Caco-2 (cell line): ENCODE measurements around the gene NBAS. TPM values are rescaled to one million over a fixed set of nuclear protein-coding genes. Genes with fewer than 3 reads are reported as not detected.
"Not testable (repeated sequence)": the region's sequence is repeated elsewhere in the genome, so short reads cannot be mapped to it uniquely, and the experiment has no call there.

Experiments
- BruUV-seq: library from RNA; stranded (reverse); fragments of 400-500 nt; replicated peaks from 2 replicates; lab custom pipeline; 2021; lab: Mats Ljungman, UMichigan
- CTCF ChIA-PET: fragments of 300-600 bp; sonication (Branson Sonifier 250); formaldehyde crosslinking; loops from one replicate; lab custom pipeline; 2022; ENCODE audit warnings: antibody characterized with exemption; lab: Charles Lee
- POLR2A ChIA-PET: fragments of 300-600 bp; sonication (Branson Sonifier 250); formaldehyde crosslinking; loops from one replicate; lab custom pipeline; 2022; ENCODE audit warnings: antibody characterized with exemption; lab: Charles Lee
- DNase-seq, 2 experiments: peaks; one replicate each; pipeline versions ENCODE4 v3.0.0 to v3.0.0-alpha.2; 2020 to 2022
- H3K27me3 ChIP-seq: replicated peaks from 2 replicates; pipeline ENCODE4 v1.6.0; 2011; ENCODE audit warnings: low read length; ENCODE audit not compliant: control insufficient read depth, insufficient read depth
- H3K36me3 ChIP-seq: 2 replicates; pipeline ENCODE4 v1.5.1; 2011; ENCODE audit warnings: low read length; ENCODE audit not compliant: control insufficient read depth, insufficient read depth
- H3K4me1 ChIP-seq: fragments of 250-450 bp; sonication (Bioruptor Pico); 2 replicates; pipeline ENCODE4 v1.5.1; 2020; ENCODE audit warnings: mild to moderate bottlenecking
- H3K4me3 ChIP-seq: 2 replicates; pipeline ENCODE4 v1.5.1; 2011; ENCODE audit warnings: low read depth, mild to moderate bottlenecking, control low read depth, low read length
- H3K9me3 ChIP-seq: fragments of 250-450 bp; sonication (Bioruptor Pico); 2 replicates; pipeline ENCODE4 v1.5.1; 2020; ENCODE audit warnings: mild to moderate bottlenecking, moderate library complexity
- H3K27ac Mint-ChIP-seq: one replicate; pipeline ENCODE4 v1.8.0; 2022; ENCODE audit warnings: mixed read lengths; ENCODE audit not compliant: unreplicated experiment
- H3K27me3 Mint-ChIP-seq: one replicate; pipeline ENCODE4 v1.8.0; 2022; ENCODE audit warnings: mixed read lengths; ENCODE audit not compliant: insufficient read depth, unreplicated experiment
- H3K36me3 Mint-ChIP-seq: one replicate; pipeline ENCODE4 v1.8.0; 2022; ENCODE audit warnings: mild to moderate bottlenecking, mixed read lengths; ENCODE audit not compliant: insufficient read depth, unreplicated experiment
- H3K4me1 Mint-ChIP-seq: one replicate; pipeline ENCODE4 v1.8.0; 2022; ENCODE audit warnings: low read depth, mixed read lengths; ENCODE audit not compliant: unreplicated experiment
- H3K4me3 Mint-ChIP-seq: one replicate; pipeline ENCODE4 v1.8.0; 2022; ENCODE audit warnings: mild to moderate bottlenecking, moderate library complexity, mixed read lengths; ENCODE audit not compliant: unreplicated experiment
- H3K9me3 Mint-ChIP-seq: one replicate; pipeline ENCODE4 v1.8.0; 2022; ENCODE audit warnings: mixed read lengths; ENCODE audit not compliant: unreplicated experiment
- intact Hi-C: fragments of 100-400 bp; cut with micrococcal nuclease; formaldehyde crosslinking; loops from one replicate; pipeline ENCODE4 v1.10.0; 2022; ENCODE audit not compliant: unreplicated experiment
- total RNA-seq: library from RNA; stranded (reverse); gene quantifications from 2 replicates; pipeline ENCODE4 v1.2.3, GENCODE V29; 2022
- TF ChIP-seq, protein P1 (sequence below), 2 experiments: fragments of 200-600 bp in 1 of 2; IDR thresholded peaks; 1 replicate in 1 of 2; 2 replicates in 1 of 2; pipeline versions ENCODE4 v1.5.1 to v1.8.0; 2011 to 2022; ENCODE audit warnings: antibody characterized with exemption in 1 of 2, control low read depth in 1 of 2, inconsistent platforms in 1 of 2, low read depth in 1 of 2, low read length in 1 of 2, mild to moderate bottlenecking in 1 of 2, moderate library complexity in 1 of 2; ENCODE audit not compliant: insufficient read depth in 1 of 2, severe bottlenecking in 1 of 2, unreplicated experiment in 1 of 2

The NBAS gene
- total RNA-seq, 1 experiment from 2014 or later = 31.1 TPM

DNA sequence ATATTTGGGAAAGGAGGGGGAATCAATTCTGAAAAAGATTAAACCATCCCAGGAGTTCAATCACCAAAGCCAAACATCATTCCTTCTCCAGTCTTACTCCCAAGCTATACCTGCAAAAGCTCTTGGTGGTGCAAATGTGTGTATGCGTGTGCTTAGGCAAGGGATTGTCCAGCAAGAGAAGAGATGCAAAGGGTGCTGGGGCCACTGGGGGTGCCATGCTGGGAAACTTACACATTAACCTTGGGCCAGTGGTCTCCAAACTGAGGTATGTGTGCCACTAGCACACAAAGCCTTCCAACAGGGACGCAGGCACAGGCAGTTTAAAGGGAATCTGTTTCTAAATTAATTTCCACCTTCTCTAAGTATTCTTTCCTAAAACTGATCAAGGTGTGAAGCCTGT, 307.9 kb downstream of the NBAS start:
- Mint-ChIP-seq H3K27me3 (no peaks in the 10 kb centered on the region), H3K4me1 (no peaks in the 10 kb centered on the region), H3K4me3 (no peak overlapping the region), H3K9me3 (peaks cover 20% of the 10 kb centered on the region), H3K27ac (no peak overlapping the region), H3K36me3 (peaks cover 6% of the 10 kb centered on the region)
- intact Hi-C loops = no loop called here
- Histone ChIP-seq H3K4me1 (no peaks in the 10 kb centered on the region), H3K4me3 (no peak overlapping the region), H3K27me3 (no peaks in the 10 kb centered on the region), H3K9me3 (peaks cover 2% of the 10 kb centered on the region; the same call in 1 of the 2 replicates), H3K36me3 (no peaks in the 10 kb centered on the region)
- no peak for DNase-seq
- TF ChIP-seq, protein P1, sequence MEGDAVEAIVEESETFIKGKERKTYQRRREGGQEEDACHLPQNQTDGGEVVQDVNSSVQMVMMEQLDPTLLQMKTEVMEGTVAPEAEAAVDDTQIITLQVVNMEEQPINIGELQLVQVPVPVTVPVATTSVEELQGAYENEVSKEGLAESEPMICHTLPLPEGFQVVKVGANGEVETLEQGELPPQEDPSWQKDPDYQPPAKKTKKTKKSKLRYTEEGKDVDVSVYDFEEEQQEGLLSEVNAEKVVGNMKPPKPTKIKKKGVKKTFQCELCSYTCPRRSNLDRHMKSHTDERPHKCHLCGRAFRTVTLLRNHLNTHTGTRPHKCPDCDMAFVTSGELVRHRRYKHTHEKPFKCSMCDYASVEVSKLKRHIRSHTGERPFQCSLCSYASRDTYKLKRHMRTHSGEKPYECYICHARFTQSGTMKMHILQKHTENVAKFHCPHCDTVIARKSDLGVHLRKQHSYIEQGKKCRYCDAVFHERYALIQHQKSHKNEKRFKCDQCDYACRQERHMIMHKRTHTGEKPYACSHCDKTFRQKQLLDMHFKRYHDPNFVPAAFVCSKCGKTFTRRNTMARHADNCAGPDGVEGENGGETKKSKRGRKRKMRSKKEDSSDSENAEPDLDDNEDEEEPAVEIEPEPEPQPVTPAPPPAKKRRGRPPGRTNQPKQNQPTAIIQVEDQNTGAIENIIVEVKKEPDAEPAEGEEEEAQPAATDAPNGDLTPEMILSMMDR (IDR thresholded peaks at IDR 0.05; ENCODE audit: insufficient read depth in 1 of 2, low read depth in 1 of 2, low read length in 1 of 2, severe bottlenecking in 1 of 2, unreplicated experiment in 1 of 2) = no peak
- no TSS peak for BruUV-seq
- CTCF ChIA-PET = no interaction called here
- POLR2A ChIA-PET = no interaction called here

GRCh38 chr2:15251753-15252152, 309.4 kb downstream of the NBAS start:
- no peaks in the 10 kb centered on the region for H3K4me1 ChIP-seq
- Mint-ChIP-seq H3K4me3 (no peak overlapping the region), H3K4me1 (peaks cover 5% of the 10 kb centered on the region), H3K27ac (no peak overlapping the region), H3K9me3 (peaks cover 20% of the 10 kb centered on the region), H3K36me3 (no peaks in the 10 kb centered on the region), H3K27me3 (no peaks in the 10 kb centered on the region)
- no peaks in the 10 kb centered on the region for H3K27me3 ChIP-seq
- CTCF ChIA-PET = no interaction called here
- H3K4me3 ChIP-seq = no peak overlapping the region
- TF ChIP-seq, protein P1 (IDR thresholded peaks at IDR 0.05; ENCODE audit: insufficient read depth in 1 of 2, low read depth in 1 of 2, low read length in 1 of 2, severe bottlenecking in 1 of 2, unreplicated experiment in 1 of 2) = no peak
- POLR2A ChIA-PET = no interaction called here
- H3K9me3 ChIP-seq = no peaks in the 10 kb centered on the region
- DNase-seq = no peak
- BruUV-seq = no TSS peak
- intact Hi-C loops = no loop called here
- no peaks in the 10 kb centered on the region for H3K36me3 ChIP-seq

DNA sequence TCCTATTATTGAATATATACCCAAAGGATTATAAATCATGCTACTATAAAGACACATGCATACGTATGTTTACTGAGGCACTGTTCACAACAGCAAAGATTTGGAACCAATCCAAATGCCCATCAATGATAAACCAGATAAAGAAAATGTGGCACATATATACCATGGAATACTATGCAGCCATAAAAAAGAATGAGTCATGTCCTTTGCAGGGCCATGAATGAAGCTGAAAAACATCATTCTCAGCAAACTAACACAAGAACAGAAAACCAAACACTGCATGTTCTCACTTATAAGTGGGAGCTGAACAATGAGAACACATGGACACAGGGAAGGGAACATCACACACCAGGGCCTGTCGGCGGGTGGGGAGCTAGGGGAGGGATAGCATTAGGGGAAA, 310.2 kb downstream of the NBAS start:
- H3K36me3 Mint-ChIP-seq, H3K27ac Mint-ChIP-seq, H3K9me3 ChIP-seq, H3K27me3 ChIP-seq, CTCF ChIA-PET, H3K27me3 Mint-ChIP-seq, H3K4me3 ChIP-seq, H3K4me3 Mint-ChIP-seq, H3K4me1 ChIP-seq, H3K36me3 ChIP-seq, POLR2A ChIA-PET, H3K4me1 Mint-ChIP-seq, BruUV-seq, DNase-seq, intact Hi-C loops: not testable (repeated sequence)
- peaks cover 20% of the 10 kb centered on the region for H3K9me3 Mint-ChIP-seq

- TF ChIP-seq, protein P1 (IDR thresholded peaks at IDR 0.05; ENCODE audit: insufficient read depth in 1 of 2, low read depth in 1 of 2, low read length in 1 of 2, severe bottlenecking in 1 of 2, unreplicated experiment in 1 of 2) = no peak
- Histone ChIP-seq H3K9me3 (no peaks in the 10 kb centered on the region), H3K27me3 (no peaks in the 10 kb centered on the region), H3K4me1 (peaks cover 6% of the 10 kb centered on the region; the same call in 1 of the 2 replicates), H3K4me3 (no peak overlapping the region), H3K36me3 (no peaks in the 10 kb centered on the region; the same call in 1 of the 2 replicates)
- Mint-ChIP-seq H3K36me3 (no peaks in the 10 kb centered on the region), H3K9me3 (peaks cover 20% of the 10 kb centered on the region), H3K4me1 (peaks cover 18% of the 10 kb centered on the region), H3K4me3 (no peak overlapping the region), H3K27ac (no peak overlapping the region), H3K27me3 (no peaks in the 10 kb centered on the region)
- BruUV-seq = no TSS peak
- intact Hi-C loops = no loop called here
- no peak for DNase-seq
- POLR2A ChIA-PET = no interaction called here
- CTCF ChIA-PET = no interaction called here
Observed at GRCh38 chr2:15246870-15247269, 314.3 kb downstream of the NBAS start.
